A549 (cell line): ENCODE results near the gene DHRS7B. TPM values are rescaled to one million over a fixed set of nuclear protein-coding genes. Genes with fewer than 3 reads are reported as not detected.

Experiments
- ATAC-seq, 2 experiments: fragments of 200-7000 bp in 1 of 2; fragments of >200 bp in 1 of 2; cut with Nextera tagmentation in 1 of 2; cut with Tn5 transposase in 1 of 2; 3 replicates each; pipeline versions ENCODE4 v1.8.0 to v1.9.1; 2018 to 2020; ENCODE audit warnings: mild to moderate bottlenecking in 1 of 2, moderate library complexity in 1 of 2
- CTCF ChIA-PET: fragments of 300-600 bp; sonication (Branson Sonifier 250); formaldehyde crosslinking; extraction: SDS; loops from one replicate; lab custom pipeline; 2021; ENCODE audit warnings: antibody characterized with exemption, inconsistent platforms; lab: Yijun Ruan, JAX
- POLR2A ChIA-PET: fragments of 350-600 bp; formaldehyde crosslinking; extraction: SDS; loops from one replicate; lab custom pipeline; 2021; ENCODE audit warnings: antibody characterized with exemption, inconsistent platforms; lab: Yijun Ruan, JAX
- DNase-seq, 2 experiments: peaks; one replicate each; pipeline versions ENCODE4 v3.0.0 to v3.0.0-alpha.2; 2011 to 2016; ENCODE audit warnings: low read depth in 1 of 2, low spot score in 1 of 2
- FAIRE-seq: peaks from 2 replicates; lab custom pipeline; 2011; peaks lifted over from hg19 to GRCh38; lab: Jason Lieb, UNC
- H3K27ac ChIP-seq, 2 experiments: fragments of >200 bp; sonication (Bioruptor Twin); formaldehyde crosslinking; 3 replicates each; pipeline ENCODE4 v1.5.1; 2016 to 2017
- H3K4me1 ChIP-seq: fragments of >200 bp; sonication (Bioruptor Twin); formaldehyde crosslinking; 3 replicates; pipeline ENCODE4 v1.6.1; 2016
- H3K4me2 ChIP-seq: fragments of >200 bp; sonication (Bioruptor Twin); formaldehyde crosslinking; 3 replicates; pipeline ENCODE4 v1.6.1; 2016
- H3K4me3 ChIP-seq: fragments of >200 bp; sonication (Bioruptor Twin); formaldehyde crosslinking; 3 replicates; pipeline ENCODE4 v1.5.1; 2016
- H3K9me3 ChIP-seq: fragments of >200 bp; sonication (Bioruptor Twin); formaldehyde crosslinking; 3 replicates; pipeline ENCODE4 v1.6.1; 2016
- BHLHE40 ChIP-seq: IDR thresholded peaks from 2 replicates; pipeline ENCODE4 v1.6.1; 2012; ENCODE audit warnings: low read depth, low read length, inconsistent platforms
- CBX2 ChIP-seq: fragments of 200-600 bp; sonication (generic); IDR thresholded peaks from 2 replicates; pipeline ENCODE4 v1.6.1; 2016; ENCODE audit warnings: low read depth, mild to moderate bottlenecking, borderline replicate concordance
- CEBPB ChIP-seq, 2 experiments: fragments of >200 bp in 1 of 2; sonication (Bioruptor Twin) in 1 of 2; formaldehyde crosslinking in 1 of 2; IDR thresholded peaks; 2 replicates each; pipeline ENCODE4 v1.6.1; 2012 to 2016
- CHD2 ChIP-seq: fragments of 150-350 bp; IDR thresholded peaks from 2 replicates; pipeline ENCODE4 v1.6.1; 2014; ENCODE audit warnings: low read length; ENCODE audit not compliant: partially characterized antibody
- CHD4 ChIP-seq: fragments of 200-600 bp; sonication (generic); IDR thresholded peaks from 2 replicates; pipeline ENCODE4 v1.6.1; 2016; ENCODE audit warnings: antibody characterized with exemption, mild to moderate bottlenecking, borderline replicate concordance
- CTCF ChIP-seq: fragments of >200 bp; sonication (Bioruptor Twin); formaldehyde crosslinking; IDR thresholded peaks from 3 replicates; pipeline ENCODE4 v1.5.1; 2016
- E2F6 ChIP-seq: IDR thresholded peaks from 2 replicates; pipeline ENCODE4 v1.6.1; 2012; ENCODE audit warnings: low read depth, borderline replicate concordance
- EHF ChIP-seq: fragments of 250-450 bp; sonication (Bioruptor Pico); IDR thresholded peaks from 2 replicates; pipeline ENCODE4 v1.5.0; 2020; ENCODE audit warnings: mild to moderate bottlenecking
- ELK1 ChIP-seq: fragments of 150-350 bp; IDR thresholded peaks from 2 replicates; pipeline ENCODE4 v1.6.1; 2014; ENCODE audit warnings: low read depth, mild to moderate bottlenecking, low read length
- EP300 ChIP-seq, 2 experiments: fragments of >200 bp; sonication (Bioruptor Twin); formaldehyde crosslinking; IDR thresholded peaks; 2 replicates in 1 of 2; 3 replicates in 1 of 2; pipeline ENCODE4 v1.6.1; 2016 to 2017
- ESRRA ChIP-seq: fragments of 150-350 bp; IDR thresholded peaks from 2 replicates; pipeline ENCODE4 v1.6.1; 2014; ENCODE audit warnings: mild to moderate bottlenecking, low read length, borderline replicate concordance
- FOSB ChIP-seq: fragments of 250-450 bp; sonication (Bioruptor Pico); IDR thresholded peaks from 2 replicates; pipeline ENCODE4 v1.5.0; 2020; ENCODE audit warnings: mild to moderate bottlenecking, moderate library complexity
- HDAC2 ChIP-seq: fragments of 200-600 bp; sonication (generic); IDR thresholded peaks from 2 replicates; pipeline ENCODE4 v1.6.1; 2016
- HES2 ChIP-seq: fragments of >200 bp; sonication (Bioruptor Twin); formaldehyde crosslinking; IDR thresholded peaks from 2 replicates; pipeline ENCODE4 v1.6.1; 2016
- HEYL ChIP-seq: fragments of 250-450 bp; sonication (Bioruptor Pico); IDR thresholded peaks from 2 replicates; pipeline ENCODE4 v1.8.0; 2021; ENCODE audit warnings: mild to moderate bottlenecking, moderate library complexity
- HMGXB4 ChIP-seq: fragments of 250-450 bp; sonication (Bioruptor Pico); IDR thresholded peaks from 2 replicates; pipeline ENCODE4 v1.5.0; 2021; ENCODE audit warnings: mild to moderate bottlenecking, moderate library complexity, borderline replicate concordance
- KDM1A ChIP-seq: fragments of 200-600 bp; sonication (generic); IDR thresholded peaks from 2 replicates; pipeline ENCODE4 v1.6.1; 2016; ENCODE audit warnings: low read depth, mild to moderate bottlenecking
- KDM5A ChIP-seq: fragments of 200-600 bp; sonication (generic); IDR thresholded peaks from 2 replicates; pipeline ENCODE4 v1.6.1; 2016; ENCODE audit warnings: antibody characterized with exemption, mild to moderate bottlenecking
- PBX3 ChIP-seq: IDR thresholded peaks from 2 replicates; pipeline ENCODE4 v1.6.1; 2012
- POLR2A ChIP-seq: IDR thresholded peaks from 2 replicates; pipeline ENCODE4 v1.6.1; 2012; ENCODE audit warnings: mild to moderate bottlenecking, low read length
- RAD21 ChIP-seq, 2 experiments: fragments of >200 bp in 1 of 2; sonication (Bioruptor Twin) in 1 of 2; formaldehyde crosslinking in 1 of 2; IDR thresholded peaks in 1 of 2; conservative IDR thresholded peaks in 1 of 2; 2 replicates in 1 of 2; 3 replicates in 1 of 2; pipeline ENCODE4 v1.6.1; 2012 to 2018; ENCODE audit warnings: inconsistent platforms in 1 of 2
- RCOR1 ChIP-seq: fragments of 150-350 bp; IDR thresholded peaks from 2 replicates; pipeline ENCODE4 v1.6.1; 2014; ENCODE audit warnings: antibody characterized with exemption, low read length, low read depth
- RNF2 ChIP-seq: fragments of 200-600 bp; sonication (generic); IDR thresholded peaks from 2 replicates; pipeline ENCODE4 v1.6.1; 2016; ENCODE audit warnings: low read depth, mild to moderate bottlenecking, antibody characterized with exemption, moderate library complexity, borderline replicate concordance
- USF2 ChIP-seq: fragments of 450-650 bp; IDR thresholded peaks from 2 replicates; pipeline ENCODE4 v1.6.1; 2014; ENCODE audit warnings: antibody characterized with exemption
- ZC3H11A ChIP-seq: fragments of 450-650 bp; IDR thresholded peaks from 2 replicates; pipeline ENCODE4 v1.6.1; 2014; ENCODE audit warnings: antibody characterized with exemption, mild to moderate bottlenecking
- ZSCAN20 ChIP-seq: fragments of 250-450 bp; sonication (Bioruptor Pico); IDR thresholded peaks from 2 replicates; pipeline ENCODE4 v1.8.0; 2022; ENCODE audit warnings: mild to moderate bottlenecking, moderate library complexity
- WGBS: methylation state at CpG from one replicate; pipeline ENCODE4 v1.1.6; 2017; ENCODE audit errors: missing lambda C conversion rate; 5-methylcytosine and 5-hydroxymethylcytosine counted together
- polyA plus RNA-seq, 4 experiments: library from polyadenylated mRNA; depleted of rRNA in 3 of 4; stranded (reverse); fragments of >200 nt; fragmentation: RNase III in 1 of 4; extraction: RNeasy Plus Mini Kit Qiagen cat#74134 plus additional on column Dnase treatment in 1 of 4; gene quantifications; 2 replicates in 3 of 4; 3 replicates in 1 of 4; pipeline ENCODE4 v1.2.3, GENCODE V29; 2011 to 2017

DHRS7B gene
- polyA plus RNA-seq, 2 of the 4 experiments (the other 2 are of a cell fraction): 23.6 to 25.4 TPM

GRCh38 chr17:21196126-21196525, 69.4 kb downstream of the DHRS7B start:
- no peaks in the 10 kb centered on the region for H3K4me1 ChIP-seq
- ATAC-seq: no peak
- H3K27ac ChIP-seq: no peak overlapping the region
- DNase-seq: no peak
- no peak overlapping the region for H3K4me2 ChIP-seq
- POLR2A ChIA-PET: interaction anchor here (1.1 kb wide), 1 partner anchor 261 kb away, joined by 4 read pairs; no protein-coding TSS in a partner anchor
- FAIRE-seq: no peak
- CTCF ChIA-PET: interaction anchor here (0.6 to 1.3 kb wide), 6 partner anchors 17 to 357 kb away, joined by 3 to 4 read pairs (median 3); no protein-coding TSS in a partner anchor
- no peak for TF ChIP-seq HMGXB4 (CRISPR knock-in tag)
- no peak for TF ChIP-seq EHF (CRISPR knock-in tag)
- no peak for TF ChIP-seq HES2
- no peak for TF ChIP-seq RNF2
- no peak for TF ChIP-seq ZC3H11A
- no peak for TF ChIP-seq EP300 (IDR thresholded peaks at IDR 0.05)
- TF ChIP-seq KDM1A: no peak
- TF ChIP-seq RAD21 (conservative IDR thresholded peaks at IDR 0.05 in 1 of 2, IDR thresholded peaks at IDR 0.05 in 1 of 2): no peak
- TF ChIP-seq CEBPB (IDR thresholded peaks at IDR 0.05): no peak
- TF ChIP-seq USF2: no peak
- TF ChIP-seq PBX3: no peak
- TF ChIP-seq HEYL (CRISPR knock-in tag): no peak
- TF ChIP-seq KDM5A: no peak
- no peak for TF ChIP-seq CHD2
- no peak for TF ChIP-seq BHLHE40
- WGBS: 87% methylated on average over 5 of the region's 5 CpGs
- H3K9me3 ChIP-seq: no peaks in the 10 kb centered on the region
- H3K4me3 ChIP-seq: no peak overlapping the region

- no peak for FAIRE-seq
- CTCF ChIA-PET: interaction anchor here (1.5 kb wide), 1 partner anchor 8 kb away, joined by 3 read pairs; no protein-coding TSS in a partner anchor
- Histone ChIP-seq H3K4me3 (no peak overlapping the region), H3K4me2 (no peak overlapping the region), H3K4me1 (no peaks in the 10 kb centered on the region), H3K9me3 (no peaks in the 10 kb centered on the region)
- no peak for DNase-seq
- TF ChIP-seq CHD4 (no peak), E2F6 (no peak)
- TF ChIP-seq, all 56 proteins: peak for 0
- no peak overlapping the region for H3K27ac ChIP-seq
- ATAC-seq: no peak
- WGBS: 91% methylated on average over 11 of the region's 20 CpGs
- POLR2A ChIA-PET: no interaction called here
Observed at GRCh38 chr17:21198411-21198810, 71.6 kb downstream of the DHRS7B start.

- no peak overlapping the region for H3K4me2 ChIP-seq
- FAIRE-seq: no peak
- H3K4me1 ChIP-seq: no peaks in the 10 kb centered on the region
- no peak overlapping the region for H3K27ac ChIP-seq
- H3K9me3 ChIP-seq: no peaks in the 10 kb centered on the region
- no peak overlapping the region for H3K4me3 ChIP-seq
- TF ChIP-seq ELK1 (no peak), ESRRA (no peak), CTCF (no peak), CBX2 (no peak), EP300 (IDR thresholded peaks at IDR 0.05) (no peak), ZSCAN20 (no peak), HDAC2 (no peak), FOSB (no peak), RCOR1 (no peak), POLR2A (no peak), EHF (CRISPR knock-in tag) (no peak)
- TF ChIP-seq, all 56 proteins: peak for 0
- ChIA-PET CTCF (interaction anchor here (1.5 to 2.3 kb wide), 2 partner anchors 9 to 14 kb away, joined by 3 to 4 read pairs; no protein-coding TSS in a partner anchor), POLR2A (no interaction called here)
- no peak for DNase-seq
- no peak for ATAC-seq
- 81% methylated on average over 9 of the region's 9 CpGs for WGBS
Observed at GRCh38 chr17:21199311-21199710, 72.5 kb downstream of the DHRS7B start.
